GM12878 (cell line): ENCODE measurements around the gene DTNA. TPM values are rescaled to one million over a fixed set of nuclear protein-coding genes. Genes with fewer than 3 reads are reported as not detected.

Source experiments
- ATAC-seq: fragments of 200-7000 bp; cut with Tn5 transposase; 3 replicates; pipeline ENCODE4 v1.9.1; 2020; ENCODE audit warnings: mild to moderate bottlenecking, moderate library complexity
- BruUV-seq: library from RNA; stranded (reverse); fragments of 400-500 nt; replicated peaks from 2 replicates; lab custom pipeline; 2021; lab: Mats Ljungman, UMichigan
- CTCF ChIA-PET: fragments of 300-600 bp; sonication (Branson Sonifier 250); formaldehyde crosslinking; extraction: SDS; loops from one replicate; lab custom pipeline; 2021; ENCODE audit warnings: inconsistent platforms; lab: Yijun Ruan, JAX
- POLR2A ChIA-PET: fragments of 350-600 bp; formaldehyde crosslinking; extraction: SDS; loops from one replicate; lab custom pipeline; 2021; ENCODE audit warnings: inconsistent platforms; lab: Charles Lee
- RAD21 ChIA-PET: fragments of 300-600 bp; sonication (Branson Sonifier 250); formaldehyde crosslinking; loops from one replicate; lab custom pipeline; 2023; ENCODE audit warnings: antibody characterized with exemption; ENCODE audit not compliant: unreplicated experiment; lab: Charles Lee
- SMC1A ChIA-PET: fragments of 300-600 bp; sonication (Branson Sonifier 250); formaldehyde crosslinking; loops from one replicate; lab custom pipeline; 2023; ENCODE audit not compliant: unreplicated experiment, uncharacterized antibody; lab: Charles Lee
- DNase-seq: peaks from one replicate; pipeline ENCODE4 v3.0.0-alpha.2; 2011; ENCODE audit warnings: low read depth, low spot score
- FAIRE-seq: peaks from 3 replicates; lab custom pipeline; 2011; peaks lifted over from hg19 to GRCh38; lab: Jason Lieb, UNC
- H2AFZ ChIP-seq: 2 replicates; pipeline ENCODE4 v1.6.0; 2011; ENCODE audit warnings: low read depth, low read length, control low read depth; ENCODE audit not compliant: control insufficient read depth
- H3K27ac ChIP-seq: 2 replicates; pipeline ENCODE4 v1.5.1; 2011; ENCODE audit warnings: control low read depth; ENCODE audit not compliant: control insufficient read depth, insufficient read depth
- H3K27me3 ChIP-seq, 2 experiments: replicated peaks in 1 of 2; 2 replicates each; pipeline versions ENCODE4 v1.6.0 to v1.6.1; 2011; ENCODE audit warnings: low read length in 1 of 2; ENCODE audit not compliant: control insufficient read depth in 2 of 2, insufficient read depth in 2 of 2
- H3K36me3 ChIP-seq, 2 experiments: 2 replicates each; pipeline ENCODE4 v1.5.1; 2011; ENCODE audit warnings: low read length in 1 of 2; ENCODE audit not compliant: control insufficient read depth in 2 of 2, insufficient read depth in 2 of 2
- H3K4me1 ChIP-seq: 2 replicates; pipeline ENCODE4 v1.6.1; 2011; ENCODE audit warnings: mild to moderate bottlenecking, low read length, moderate library complexity, mixed read lengths; ENCODE audit not compliant: control insufficient read depth, insufficient read depth
- H3K4me2 ChIP-seq: 2 replicates; pipeline ENCODE4 v1.6.0; 2011; ENCODE audit warnings: control low read depth; ENCODE audit not compliant: control insufficient read depth, insufficient read depth
- H3K4me3 ChIP-seq: fragments of 200-600 bp; sonication (generic); 2 replicates; pipeline ENCODE4 v1.5.1; 2016
- H3K79me2 ChIP-seq: 2 replicates; pipeline ENCODE4 v1.6.0; 2011; ENCODE audit warnings: low read length; ENCODE audit not compliant: control insufficient read depth, insufficient read depth
- H3K9ac ChIP-seq: 2 replicates; pipeline ENCODE4 v1.8.0; 2011; ENCODE audit warnings: low read length, control low read depth, mixed read lengths; ENCODE audit not compliant: control insufficient read depth, insufficient read depth
- H3K9me3 ChIP-seq: replicated peaks from 3 replicates; pipeline ENCODE4 v1.5.1; 2011; ENCODE audit warnings: mild to moderate bottlenecking, low read length; ENCODE audit not compliant: control insufficient read depth, insufficient read depth
- H4K20me1 ChIP-seq: 2 replicates; pipeline ENCODE4 v1.6.0; 2011; ENCODE audit not compliant: control insufficient read depth, insufficient read depth
- BHLHE40 ChIP-seq, 2 experiments: fragments of 450-650 bp in 1 of 2; IDR thresholded peaks; 2 replicates each; pipeline ENCODE4 v1.6.1; 2011 to 2017; ENCODE audit warnings: low read depth in 2 of 2, borderline replicate concordance in 1 of 2, improper control_type of control experiment in 1 of 2, low read length in 1 of 2, mild to moderate bottlenecking in 1 of 2
- CEBPB ChIP-seq, 2 experiments: fragments of 150-350 bp in 1 of 2; IDR thresholded peaks; 2 replicates each; pipeline ENCODE4 v1.6.1; 2012 to 2014; ENCODE audit warnings: low read depth in 2 of 2, low read length in 2 of 2, borderline replicate concordance in 1 of 2, inconsistent platforms in 1 of 2
- E2F4 ChIP-seq: IDR thresholded peaks from 2 replicates; pipeline ENCODE4 v1.6.1; 2012; ENCODE audit warnings: low read depth, low read length, improper control_type of control experiment
- ELK1 ChIP-seq: IDR thresholded peaks from 2 replicates; pipeline ENCODE4 v1.6.1; 2012; ENCODE audit warnings: low read depth, low read length, improper control_type of control experiment
- HCFC1 ChIP-seq: fragments of 150-350 bp; IDR thresholded peaks from 2 replicates; pipeline ENCODE4 v1.6.1; 2014; ENCODE audit warnings: low read length
- JUNB ChIP-seq: IDR thresholded peaks from 2 replicates; pipeline ENCODE4 v1.6.1; 2016; ENCODE audit warnings: antibody characterized with exemption, mild to moderate bottlenecking
- NFXL1 ChIP-seq: fragments of 450-650 bp; IDR thresholded peaks from 2 replicates; pipeline ENCODE4 v1.6.1; 2017; ENCODE audit warnings: antibody characterized with exemption, mild to moderate bottlenecking, borderline replicate concordance
- NR2F1 ChIP-seq: fragments of 450-650 bp; conservative IDR thresholded peaks from 2 replicates; pipeline ENCODE4 v1.6.1; 2017; ENCODE audit warnings: mild to moderate bottlenecking
- POLR2AphosphoS5 ChIP-seq: IDR thresholded peaks from 2 replicates; pipeline ENCODE4 v1.6.1; 2011; ENCODE audit warnings: mild to moderate bottlenecking, low read length, inconsistent platforms
- RELA ChIP-seq: fragments of 450-650 bp; IDR thresholded peaks from 2 replicates; pipeline ENCODE4 v1.8.0; 2014; ENCODE audit warnings: borderline replicate concordance; ENCODE audit not compliant: partially characterized antibody
- TARDBP ChIP-seq: IDR thresholded peaks from 2 replicates; pipeline ENCODE4 v1.6.1; 2016; ENCODE audit warnings: borderline replicate concordance
- USF1 ChIP-seq: IDR thresholded peaks from 2 replicates; pipeline ENCODE4 v1.6.1; 2011; ENCODE audit warnings: borderline replicate concordance, low read depth, mild to moderate bottlenecking, moderate library complexity, mixed read lengths, low read length; ENCODE audit not compliant: insufficient read depth; ENCODE audit errors: extremely low read length
- WGBS: methylation state at CpG from one replicate; pipeline ENCODE4 v1.1.6; 2016; ENCODE audit warnings: low lambda C conversion rate; ENCODE audit not compliant: insufficient replicate concordance, insufficient coverage; ENCODE audit errors: missing lambda C conversion rate; 5-methylcytosine and 5-hydroxymethylcytosine counted together
- in situ Hi-C: fragments of 300-500 bp; cut with MboI; formaldehyde crosslinking; loops from 9 replicates; pipeline ENCODE4 v1.14.3; 2018; ENCODE audit warnings: mixed read lengths
- intact Hi-C: fragments of 100-400 bp; cut with micrococcal nuclease; formaldehyde crosslinking; loops from one replicate; pipeline ENCODE4 v1.14.2; 2022; ENCODE audit not compliant: unreplicated experiment
- polyA plus RNA-seq, 11 experiments: library from polyadenylated mRNA; depleted of rRNA in 4 of 11; unstranded in 6 of 11; stranded (reverse) in 5 of 11; fragments of >200 nt; fragmentation: Nextera tagmentation in 4 of 11; fragmentation: Illumina TruSeq in 1 of 11; extraction: Ambion mirVana in 4 of 11; extraction: Trizol in 1 of 11; gene quantifications; 1 replicate in 1 of 11; 2 replicates in 10 of 11; pipeline versions ENCODE4 v1.2.1 to v1.2.3, GENCODE V29; 2011 to 2016; ENCODE audit warnings: inconsistent platforms in 2 of 11, missing spikeins in 2 of 11, low read depth in 1 of 11
- total RNA-seq, 4 experiments: library from RNA; depleted of rRNA in 3 of 4; stranded (reverse); fragments of >200 nt in 3 of 4; fragmentation: Illumina TruSeq in 1 of 4; extraction: Trizol in 1 of 4; gene quantifications; 2 replicates each; pipeline versions ENCODE4 v1.2.1 to v1.2.3, GENCODE V29; 2013 to 2021

The DTNA gene
- total and polyA plus RNA-seq, 10 of the 15 experiments (the other 5 are each of a cell fraction or from before 2014, with no cell fraction given), result 0.26 to 8.6 (median 0.53) TPM

GRCh38 chr18:34928088-34928753 is 218.1 kb downstream of the DTNA start:
- no peak overlapping the region for H3K4me3 ChIP-seq
- ATAC-seq (no peak), FAIRE-seq (no peak), DNase-seq (no peak)
- no peaks in the 10 kb centered on the region for H3K36me3 ChIP-seq
- intact Hi-C loops, result no loop called here
- no TSS peak for BruUV-seq
- no peaks in the 10 kb centered on the region for H3K79me2 ChIP-seq
- H3K4me1 ChIP-seq, result no peaks in the 10 kb centered on the region
- no peaks in the 10 kb centered on the region for H3K27me3 ChIP-seq
- 13% methylated on average over 7 of the region's 7 CpGs for WGBS
- in situ Hi-C loops, result no loop called here
- H3K9ac ChIP-seq, result no peak overlapping the region
- no peak overlapping the region for H3K4me2 ChIP-seq
- POLR2A ChIA-PET, result no interaction called here
- RAD21 ChIA-PET, result no interaction called here
- SMC1A ChIA-PET, result no interaction called here
- TF ChIP-seq POLR2AphosphoS5 (no peak), JUNB (no peak), HCFC1 (no peak), NFXL1 (no peak), TARDBP (no peak), BHLHE40 (IDR thresholded peaks at IDR 0.05; ENCODE audit: borderline replicate concordance in 1 of 2, low read depth in 2 of 2, low read length in 1 of 2) (no peak), CEBPB (IDR thresholded peaks at IDR 0.05; ENCODE audit: borderline replicate concordance in 1 of 2, low read depth in 2 of 2, low read length in 2 of 2) (no peak), USF1 (no peak), NR2F1 (no peak), E2F4 (no peak), RELA (no peak), ELK1 (no peak)
- H2AFZ ChIP-seq, result no peak overlapping the region
- H3K9me3 ChIP-seq, result no peaks in the 10 kb centered on the region
- H3K27ac ChIP-seq, result no peak overlapping the region
- CTCF ChIA-PET, result no interaction called here
- H4K20me1 ChIP-seq, result no peaks in the 10 kb centered on the region
